Omental fat pad (tissue), 4 donors: ENCODE measurements around the gene BOK. TPM values are rescaled to one million over a fixed set of nuclear protein-coding genes. Genes with fewer than 3 reads are reported as not detected.
"Not testable (repeated sequence)": the region's sequence is repeated elsewhere in the genome, so short reads cannot be mapped to it uniquely, and the experiment has no call there.

Source experiments
- ATAC-seq: fragments of 150-250 bp; one replicate; pipeline ENCODE4 v1.9.1; 2016; ENCODE audit warnings: mild to moderate bottlenecking, moderate library complexity; ENCODE audit not compliant: low FRiP score
- DNase-seq: peaks from one replicate; pipeline ENCODE4 v3.0.0-alpha.2; 2019; ENCODE audit warnings: low spot score
- total RNA-seq, 4 donors: library from RNA; depleted of rRNA; stranded (reverse); fragments of >200 nt; gene quantifications; one replicate each; pipeline ENCODE4 v1.1.0, GENCODE V29; 2016
- TF ChIP-seq, protein P1 (sequence below), 3 donors: fragments of 450-650 bp; IDR thresholded peaks; one replicate each; pipeline ENCODE4 v1.5.1; 2016 to 2017; ENCODE audit warnings: antibody characterized with exemption in 3 of 3, mild to moderate bottlenecking in 3 of 3, moderate library complexity in 2 of 3

BOK gene
- total RNA-seq, 4 donors from 2014 or later, result 79.6 to 179 (median 88.2) TPM

GRCh38 chr2:241586564-241587264 lies 28.2 kb downstream of the BOK start:
- ATAC-seq (no peak), DNase-seq (no peak)
- TF ChIP-seq, protein P1, sequence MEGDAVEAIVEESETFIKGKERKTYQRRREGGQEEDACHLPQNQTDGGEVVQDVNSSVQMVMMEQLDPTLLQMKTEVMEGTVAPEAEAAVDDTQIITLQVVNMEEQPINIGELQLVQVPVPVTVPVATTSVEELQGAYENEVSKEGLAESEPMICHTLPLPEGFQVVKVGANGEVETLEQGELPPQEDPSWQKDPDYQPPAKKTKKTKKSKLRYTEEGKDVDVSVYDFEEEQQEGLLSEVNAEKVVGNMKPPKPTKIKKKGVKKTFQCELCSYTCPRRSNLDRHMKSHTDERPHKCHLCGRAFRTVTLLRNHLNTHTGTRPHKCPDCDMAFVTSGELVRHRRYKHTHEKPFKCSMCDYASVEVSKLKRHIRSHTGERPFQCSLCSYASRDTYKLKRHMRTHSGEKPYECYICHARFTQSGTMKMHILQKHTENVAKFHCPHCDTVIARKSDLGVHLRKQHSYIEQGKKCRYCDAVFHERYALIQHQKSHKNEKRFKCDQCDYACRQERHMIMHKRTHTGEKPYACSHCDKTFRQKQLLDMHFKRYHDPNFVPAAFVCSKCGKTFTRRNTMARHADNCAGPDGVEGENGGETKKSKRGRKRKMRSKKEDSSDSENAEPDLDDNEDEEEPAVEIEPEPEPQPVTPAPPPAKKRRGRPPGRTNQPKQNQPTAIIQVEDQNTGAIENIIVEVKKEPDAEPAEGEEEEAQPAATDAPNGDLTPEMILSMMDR (IDR thresholded peaks at IDR 0.05), result no peak

- not testable (repeated sequence) for DNase-seq, ATAC-seq
Measured at GRCh38 chr2:241589863-241590262, 31.3 kb downstream of the BOK start.

- DNase-seq, ATAC-seq: not testable (repeated sequence)
Measured at GRCh38 chr2:241590496-241591455, 32.2 kb downstream of the BOK start.

GRCh38 chr2:241592126-241592845 lies 33.7 kb downstream of the BOK start:
- DNase-seq, result no peak
- ATAC-seq, result no peak
- TF ChIP-seq, protein P1 (IDR thresholded peaks at IDR 0.05), result no peak

DNA sequence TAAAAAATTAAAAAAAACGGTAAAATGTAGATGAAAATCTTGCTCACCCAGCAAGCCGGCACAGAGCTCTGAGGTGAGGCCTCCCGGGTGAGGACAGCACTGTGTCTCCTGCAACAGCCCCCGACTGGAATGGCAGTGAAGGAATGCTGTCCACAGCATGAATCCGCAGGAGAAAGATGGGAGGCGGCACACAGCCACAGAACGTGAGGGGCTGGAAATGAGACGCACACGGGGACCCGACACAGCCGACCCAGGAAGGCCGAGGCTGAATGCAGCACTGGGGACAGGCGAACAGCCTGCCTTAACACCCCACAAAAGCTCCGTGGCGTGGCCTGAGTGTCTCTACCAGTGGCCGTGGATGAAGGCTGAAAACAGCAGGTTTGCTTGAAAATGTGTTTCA lies 34.7 kb downstream of the BOK start:
- DNase-seq, result no peak
- TF ChIP-seq, protein P1 (IDR thresholded peaks at IDR 0.05), result no peak

DNA sequence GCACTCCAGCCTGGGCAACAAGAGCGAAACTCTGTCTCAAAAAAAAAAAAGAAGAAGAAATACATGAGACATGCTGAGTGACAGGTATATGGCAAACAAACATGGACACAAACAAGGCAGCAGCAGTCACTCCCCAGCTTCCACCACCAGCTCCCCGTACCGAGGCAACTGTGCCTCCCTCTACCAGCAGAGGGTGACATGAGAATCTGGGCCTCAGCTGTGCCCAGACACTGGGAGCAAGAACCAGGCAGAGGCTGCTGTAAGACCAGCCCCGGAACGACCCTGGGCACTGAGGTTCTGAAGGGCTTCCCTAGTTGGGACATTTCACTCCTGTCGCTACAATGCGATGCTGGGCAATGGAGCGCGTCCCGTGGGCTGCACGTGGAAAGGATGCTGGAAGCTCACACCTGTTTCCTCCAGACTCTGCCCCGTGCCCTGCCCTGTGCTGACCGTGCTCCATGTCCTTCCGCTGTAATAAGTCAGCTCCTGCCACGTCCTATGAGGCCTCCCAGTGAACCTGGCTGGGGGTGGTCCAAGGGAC lies 37.1 kb downstream of the BOK start:
- DNase-seq (no peak), ATAC-seq (no peak)
- TF ChIP-seq, protein P1 (IDR thresholded peaks at IDR 0.05), result no peak

More for the DNA sequence above, 34.7 kb downstream of the BOK start:
- ATAC-seq, result no peak

DNA sequence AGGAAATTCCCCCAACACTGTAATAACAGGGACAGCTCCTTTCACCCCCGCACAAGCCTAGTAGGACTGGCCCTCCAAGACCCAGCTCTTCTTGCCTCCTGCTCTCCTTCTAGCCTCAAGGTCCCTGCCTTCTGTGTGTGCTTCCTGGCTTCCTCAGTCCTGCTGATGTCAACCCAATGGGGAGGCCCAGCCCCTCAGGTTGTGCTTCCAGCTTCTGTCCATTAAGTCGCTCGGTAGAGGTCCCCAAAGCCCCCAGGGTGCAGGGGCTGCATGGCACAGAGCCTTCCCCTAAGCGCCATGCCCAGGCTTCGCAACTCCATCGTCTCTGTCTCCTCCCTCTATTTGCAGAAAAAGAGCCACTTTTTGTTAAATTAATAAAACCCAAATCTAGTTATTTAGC lies 39.0 kb downstream of the BOK start:
- ATAC-seq (no peak), DNase-seq (no peak)
- TF ChIP-seq, protein P1 (IDR thresholded peaks at IDR 0.05), result no peak
